ENCODE results near the gene WNT7B.

WNT7B gene

DNA sequence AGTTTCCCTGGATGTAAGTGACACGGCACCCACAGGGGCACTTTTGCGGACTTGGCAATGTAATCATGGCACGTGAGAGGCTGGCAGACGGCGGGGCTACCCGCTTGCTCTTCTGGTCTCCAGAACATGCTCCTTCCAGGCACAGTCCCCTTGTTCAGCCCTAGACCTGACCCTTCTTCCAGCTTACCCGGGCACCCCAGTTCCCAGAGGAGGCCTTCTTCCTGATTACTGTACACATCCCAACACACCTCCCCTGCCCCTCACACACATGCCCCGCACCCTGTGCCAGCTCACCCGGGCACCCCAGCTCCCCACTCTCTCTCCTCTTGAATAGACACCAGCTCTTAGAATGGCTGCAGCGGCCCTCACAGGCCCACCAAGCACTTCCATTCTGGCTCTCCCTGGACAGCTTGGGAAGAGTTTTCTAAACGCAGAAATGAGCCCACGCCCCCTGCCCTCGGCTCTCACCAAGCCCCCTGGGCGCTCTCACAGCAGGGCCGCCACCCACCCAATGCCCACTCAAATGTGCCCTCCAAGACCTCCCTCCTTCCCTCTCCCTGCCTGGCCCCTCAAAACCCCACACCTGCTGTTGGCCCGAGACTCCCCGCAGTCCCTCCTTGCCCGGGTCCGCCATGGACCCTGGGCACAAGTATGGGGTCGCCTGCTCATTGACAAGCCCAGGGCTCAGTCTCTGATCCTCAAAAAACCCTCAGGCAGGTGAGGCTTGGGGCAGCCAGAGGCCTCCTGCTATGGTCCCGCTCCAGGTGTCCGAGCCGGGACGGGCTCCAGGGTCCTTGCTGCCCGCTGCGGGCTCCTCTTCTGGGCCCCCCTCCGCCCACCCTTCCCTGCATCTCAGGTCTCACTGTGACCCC, 88.5 kb downstream of the WNT7B start:
- no peak for DNase-seq (ENCODE audit: low read depth in 2 of 2)

DNA sequence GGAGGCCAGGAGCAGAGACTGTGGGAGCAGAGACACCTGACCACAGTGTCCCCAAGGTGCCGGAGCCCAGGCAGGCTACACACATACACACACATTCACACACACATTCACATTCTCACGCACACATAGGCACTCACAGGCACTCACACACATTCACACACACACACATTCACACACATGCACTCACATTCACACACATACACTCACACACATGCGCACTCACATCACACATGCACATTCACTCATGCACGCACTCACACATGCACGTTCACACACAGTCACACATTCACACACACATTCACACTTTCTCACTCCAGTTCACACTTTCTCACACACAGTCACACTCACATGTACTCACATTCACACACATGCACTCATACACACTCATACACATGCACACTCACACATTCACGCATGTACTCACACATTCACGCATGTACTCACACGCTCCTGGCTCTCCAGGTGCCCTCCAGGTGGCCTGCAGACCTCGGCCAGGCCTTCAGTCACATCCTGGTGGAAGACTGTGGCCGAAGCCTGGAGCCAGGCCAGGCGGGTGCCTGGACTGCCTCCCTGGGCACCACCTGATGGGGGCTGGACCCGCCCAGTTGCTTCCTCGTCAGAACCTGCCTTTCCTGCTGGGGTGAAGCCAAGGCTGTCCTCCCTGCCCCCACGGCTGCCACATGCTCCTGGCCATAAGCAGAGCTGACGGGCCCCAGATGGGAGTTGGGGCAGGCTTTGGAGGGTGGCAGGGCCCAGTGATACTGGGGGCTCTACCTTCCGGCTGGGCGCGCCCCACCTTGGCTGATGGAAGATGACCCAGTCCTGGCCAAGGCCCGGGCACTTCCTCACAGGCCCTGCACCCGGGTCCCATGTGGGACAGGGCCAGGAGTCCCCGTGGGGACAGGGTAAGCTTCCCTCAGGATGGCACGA, 89.5 kb downstream of the WNT7B start:
- DNase-seq (ENCODE audit: low read depth in 2 of 2) = no peak

DNA sequence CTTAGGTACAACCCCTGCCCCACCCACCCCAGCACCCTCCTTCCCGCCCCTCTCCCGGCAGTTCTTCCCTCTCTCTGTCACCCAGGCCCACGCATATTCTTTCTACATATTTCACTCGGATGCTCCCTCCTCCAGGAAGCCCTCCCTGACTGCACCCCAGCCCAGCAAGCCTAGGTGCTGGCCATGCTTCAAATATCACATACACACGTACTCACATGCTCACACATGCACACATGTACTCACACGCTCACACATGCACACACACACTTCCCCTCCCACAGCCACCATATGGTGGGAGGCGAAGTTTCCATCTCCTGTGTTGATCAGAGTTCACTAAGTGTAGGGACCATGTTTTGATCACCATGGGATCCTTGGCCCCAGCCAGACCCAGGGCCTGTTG, 90.4 kb downstream of the WNT7B start:
- DNase-seq (ENCODE audit: low read depth in 2 of 2) = no peak

DNA sequence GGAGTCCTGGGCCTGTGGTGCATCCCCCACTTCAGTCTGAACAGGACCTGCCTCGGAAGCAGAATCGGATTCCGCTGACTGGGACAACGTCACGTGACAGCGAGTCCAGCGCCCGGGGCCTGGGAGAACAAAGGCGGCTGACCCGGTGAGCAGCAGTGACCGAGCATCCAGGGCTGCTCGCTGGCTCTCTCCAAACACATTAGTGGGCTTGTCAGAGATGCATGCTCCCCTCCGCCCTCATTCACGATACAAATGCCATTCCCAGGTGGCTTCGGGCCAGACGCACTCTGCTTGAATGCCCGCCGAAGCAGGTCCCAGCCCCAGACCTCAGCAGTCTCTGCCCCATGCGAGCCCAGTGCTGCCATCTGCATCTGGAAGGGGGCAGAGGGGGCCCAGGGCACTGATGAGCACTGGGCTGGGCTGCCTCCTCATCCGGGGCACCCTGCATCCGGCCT, 91.0 kb downstream of the WNT7B start:
- no peak for DNase-seq (ENCODE audit: low read depth in 2 of 2)

DNA sequence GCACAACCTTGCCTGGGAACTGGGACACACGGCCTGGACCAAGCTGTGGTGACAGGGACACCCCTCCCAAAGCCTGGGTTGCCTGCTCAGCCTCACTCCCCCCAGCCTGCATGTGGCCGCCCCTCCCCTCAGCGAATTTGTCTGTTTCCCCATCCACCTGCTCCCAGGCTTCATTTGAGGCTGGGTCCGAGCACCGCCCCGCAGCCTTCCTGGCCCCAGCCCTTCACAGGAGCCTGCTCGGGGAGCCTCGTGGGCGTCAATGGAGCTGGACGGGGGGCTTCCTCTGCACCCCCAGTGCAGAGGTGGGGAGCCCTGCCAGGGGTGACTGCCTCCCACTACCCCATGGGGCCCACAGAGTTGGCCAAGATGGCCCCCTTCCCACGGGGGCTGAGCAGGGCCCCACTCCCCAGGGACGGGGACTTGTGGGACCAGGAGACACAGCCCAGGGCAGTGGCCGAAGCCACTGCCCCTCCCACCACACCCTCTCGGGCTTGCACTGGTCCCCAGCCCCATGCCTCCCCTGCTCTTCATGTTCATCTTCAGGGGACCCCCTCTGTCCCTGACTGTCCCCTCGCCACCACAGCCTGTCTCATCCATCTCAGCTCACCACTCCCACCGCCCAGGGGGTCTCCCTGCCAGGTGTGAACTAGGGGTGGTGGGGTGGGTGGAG, 91.7 kb downstream of the WNT7B start:
- no peak for DNase-seq (ENCODE audit: low read depth in 2 of 2)

DNA sequence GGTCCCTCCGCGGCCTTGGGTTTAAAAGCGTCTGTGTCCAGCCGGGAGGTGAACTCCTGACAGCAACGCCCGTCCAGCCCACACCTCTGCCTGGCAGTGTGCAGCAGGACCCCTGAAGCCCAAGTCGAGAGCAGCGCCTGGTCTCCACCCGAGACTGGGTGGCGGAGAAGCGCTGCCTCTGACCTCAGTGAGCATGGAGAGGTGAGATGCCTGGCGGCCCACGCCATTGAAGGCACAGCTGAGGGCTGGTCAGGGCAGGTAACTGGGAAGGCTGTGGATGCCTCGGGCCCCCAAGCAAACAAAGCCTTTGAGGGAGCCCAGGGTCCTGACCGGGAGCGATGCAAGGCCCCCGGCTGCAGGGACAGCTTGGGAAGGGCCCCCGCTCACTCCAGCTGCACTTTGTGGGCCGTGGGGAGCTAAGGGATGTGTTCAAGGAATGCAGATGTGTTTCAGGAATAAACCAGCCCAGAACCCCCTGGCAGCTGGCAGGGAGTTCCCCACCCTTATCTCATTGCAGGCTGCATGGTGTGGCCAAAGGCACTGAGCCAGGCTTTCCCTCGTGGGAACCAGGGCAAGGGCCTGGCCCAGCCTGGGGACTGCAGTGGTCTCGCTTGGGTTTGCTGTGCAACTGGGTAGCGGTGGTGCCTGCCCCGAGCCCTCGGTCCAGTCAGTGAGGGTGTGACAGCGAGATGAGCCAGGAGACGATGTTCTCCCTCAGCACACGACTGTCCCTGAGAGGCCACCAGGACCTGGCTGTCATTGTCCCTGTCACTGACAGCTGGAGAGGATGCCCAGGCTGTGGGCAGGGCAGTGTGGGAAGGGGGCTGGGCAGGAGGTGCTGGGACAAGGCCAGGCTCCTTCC, 92.5 kb downstream of the WNT7B start:
- no peak for DNase-seq (ENCODE audit: low read depth in 2 of 2)

DNA sequence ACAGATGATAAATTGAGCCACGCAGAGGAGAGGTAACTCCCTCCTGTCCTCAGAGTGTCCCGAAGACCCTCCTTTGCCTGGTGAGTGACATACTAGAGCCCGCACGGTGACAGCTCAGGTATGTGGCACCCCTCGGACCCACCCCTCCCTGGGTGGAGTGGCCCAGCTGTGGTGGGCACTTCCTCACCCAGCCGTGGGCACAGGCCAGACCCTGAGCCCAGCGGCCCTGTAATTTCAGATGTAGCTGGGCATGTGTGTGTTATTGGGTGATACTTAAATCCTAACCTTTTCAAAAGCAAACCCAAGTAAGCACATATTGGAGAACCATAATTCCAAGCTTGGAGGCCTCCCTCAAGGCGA, 93.2 kb downstream of the WNT7B start:
- DNase-seq (ENCODE audit: low read depth in 2 of 2) = no peak

DNA sequence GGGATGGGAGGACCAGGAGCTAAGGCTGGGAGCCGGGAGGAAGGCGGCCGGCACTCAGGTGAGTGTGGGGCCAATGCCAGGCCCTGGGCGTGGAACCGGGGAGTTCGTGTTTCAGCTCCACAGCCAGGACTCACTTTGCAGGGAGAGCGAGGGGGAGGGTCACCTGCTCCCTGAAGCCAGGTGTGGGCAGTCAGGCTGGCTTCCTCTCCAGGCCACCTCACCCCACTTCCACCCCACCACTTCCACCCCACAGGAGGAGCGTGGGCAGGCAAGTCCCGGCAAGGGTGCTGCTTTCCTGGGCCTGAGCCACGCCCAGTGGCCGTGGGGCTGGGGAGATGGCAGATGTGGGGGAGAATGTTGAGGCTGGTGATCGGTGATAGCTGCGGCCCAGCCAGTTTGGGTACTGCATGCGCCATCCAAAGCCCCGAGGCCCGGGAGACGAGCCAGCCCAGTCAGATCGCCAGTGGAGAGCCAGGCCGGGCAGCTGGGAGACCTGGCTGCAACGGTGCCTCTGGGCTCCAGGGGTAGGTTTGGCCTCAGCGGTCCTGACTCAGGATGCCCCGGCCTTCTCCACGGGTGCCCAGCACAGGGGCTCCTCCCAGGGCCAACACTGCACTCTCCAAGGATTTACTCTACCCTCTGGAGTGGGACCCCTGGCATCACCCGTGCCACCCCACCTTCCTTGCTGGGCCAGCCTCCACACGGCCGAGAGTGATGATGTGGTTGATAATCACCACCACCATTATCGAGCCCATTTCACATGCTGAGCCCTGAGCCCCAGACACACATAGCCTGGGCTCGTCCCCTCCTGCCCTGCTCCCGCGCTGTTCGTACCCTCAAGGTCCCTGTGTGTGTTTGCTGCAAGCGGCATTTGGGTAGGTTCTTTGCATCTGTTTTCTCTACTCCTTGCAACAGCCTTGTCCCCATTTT, 93.8 kb downstream of the WNT7B start:
- no peak for DNase-seq (ENCODE audit: low read depth in 2 of 2)

DNA sequence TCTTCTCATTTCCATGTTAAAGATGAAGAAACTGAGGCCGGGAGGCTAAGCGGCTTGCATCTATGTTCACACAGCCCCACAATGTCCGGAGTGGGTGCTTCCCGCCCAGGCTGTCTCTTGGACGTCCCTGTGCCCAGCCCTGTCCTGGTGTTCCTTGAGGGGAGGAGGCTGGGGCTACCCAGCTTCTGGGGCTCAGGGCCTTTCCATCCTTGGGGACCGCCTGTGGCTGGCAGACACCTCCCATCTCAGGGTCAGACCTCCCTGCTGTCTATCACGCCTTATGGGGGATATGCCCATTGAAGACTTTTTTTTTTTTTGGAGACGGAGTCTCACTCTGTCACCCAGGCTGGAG, 95.5 kb downstream of the WNT7B start:
- DNase-seq (ENCODE audit: low read depth in 2 of 2) = no peak

DNA sequence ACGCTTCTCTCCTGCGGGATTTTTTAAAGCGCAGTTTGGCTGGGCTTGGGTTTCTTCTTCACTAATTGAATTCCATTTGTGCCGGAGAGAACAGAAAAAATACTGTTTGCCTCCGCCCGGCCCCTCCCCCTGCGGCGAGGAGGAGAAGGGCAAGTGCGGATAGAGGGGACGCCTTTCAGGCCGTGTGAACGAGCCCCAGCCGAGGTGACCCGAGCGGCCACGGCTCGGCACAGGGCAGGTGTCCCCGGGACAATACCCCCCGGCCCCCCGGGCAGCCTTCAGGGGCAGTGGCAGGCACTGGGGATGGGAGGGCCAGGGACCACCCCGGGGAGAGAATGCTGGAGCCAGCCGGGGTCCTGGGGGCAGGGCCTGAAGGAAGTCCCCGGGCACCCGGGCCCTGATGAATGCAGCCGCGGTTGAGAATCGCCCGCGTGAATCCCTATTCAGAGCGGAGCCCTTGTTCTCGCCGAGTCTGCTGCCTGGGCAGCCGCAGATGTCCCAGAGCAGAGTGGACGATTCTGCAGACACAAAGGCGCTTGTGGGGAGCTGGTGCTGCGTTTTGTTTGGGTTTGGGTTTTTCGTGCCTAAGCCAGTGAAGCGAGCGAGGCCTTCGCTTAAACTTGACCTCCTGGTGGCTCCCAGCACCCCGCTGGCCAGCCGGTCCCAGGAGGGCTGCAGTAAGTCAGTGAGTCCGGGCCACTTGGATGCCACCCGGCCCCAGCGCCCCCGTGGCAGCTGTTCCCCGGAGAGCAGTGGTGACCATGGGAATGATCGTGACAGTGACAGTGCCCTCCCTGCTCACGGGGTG, 96.0 kb downstream of the WNT7B start:
- DNase-seq (ENCODE audit: low read depth in 2 of 2) = no peak

DNA sequence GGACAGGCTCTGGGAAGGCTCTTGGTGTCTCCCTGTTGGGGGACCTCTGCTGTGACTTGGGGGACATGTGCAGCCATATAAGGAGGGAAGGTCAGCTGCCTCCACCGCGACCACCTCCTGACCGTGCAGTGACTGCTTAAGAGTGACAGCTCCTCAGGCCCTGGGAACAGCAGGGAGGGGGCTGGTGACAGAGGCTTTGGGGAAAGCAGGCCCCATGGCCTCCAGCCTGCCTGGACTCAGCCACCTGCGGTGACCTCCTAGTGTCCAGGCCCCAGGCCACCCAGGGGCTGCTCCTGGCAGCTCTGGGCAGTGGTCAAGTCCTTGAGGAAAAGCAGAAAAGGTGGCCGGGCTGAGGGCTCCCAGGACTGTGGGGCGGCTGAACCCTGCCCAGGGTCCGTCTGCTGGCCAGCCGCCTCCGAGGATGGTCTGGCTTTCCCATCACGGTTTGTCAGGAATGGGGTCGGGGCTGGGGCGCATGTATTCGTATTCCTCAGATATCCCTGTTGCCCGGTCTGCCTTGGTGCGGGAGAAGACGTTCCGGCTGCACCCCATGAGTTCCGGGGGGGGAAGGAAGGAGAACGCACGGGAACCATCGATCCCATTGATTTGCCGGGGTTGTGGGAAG, 96.8 kb downstream of the WNT7B start:
- DNase-seq (ENCODE audit: low read depth in 2 of 2) = no peak

DNA sequence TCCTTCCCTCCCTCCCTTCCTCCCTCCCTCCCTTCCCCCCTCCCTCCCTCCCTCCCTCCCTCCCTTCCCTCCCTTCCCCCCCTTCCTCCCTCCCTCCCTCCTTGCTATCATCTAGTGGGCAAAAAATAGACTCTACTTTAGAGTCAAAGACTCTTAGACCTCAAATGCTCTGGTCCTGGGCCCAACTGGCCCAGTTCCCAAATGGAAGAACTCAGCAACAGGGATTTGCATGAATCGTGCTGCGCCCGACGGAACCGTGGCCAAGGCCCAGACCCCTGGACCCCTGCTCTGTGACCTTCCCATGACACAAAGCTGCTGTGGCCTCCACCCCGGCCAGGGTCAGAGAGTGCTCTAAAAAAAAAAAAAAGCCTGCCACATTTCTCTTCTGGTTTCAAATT, 97.4 kb downstream of the WNT7B start:
- DNase-seq (ENCODE audit: low read depth in 2 of 2) = no peak

DNA sequence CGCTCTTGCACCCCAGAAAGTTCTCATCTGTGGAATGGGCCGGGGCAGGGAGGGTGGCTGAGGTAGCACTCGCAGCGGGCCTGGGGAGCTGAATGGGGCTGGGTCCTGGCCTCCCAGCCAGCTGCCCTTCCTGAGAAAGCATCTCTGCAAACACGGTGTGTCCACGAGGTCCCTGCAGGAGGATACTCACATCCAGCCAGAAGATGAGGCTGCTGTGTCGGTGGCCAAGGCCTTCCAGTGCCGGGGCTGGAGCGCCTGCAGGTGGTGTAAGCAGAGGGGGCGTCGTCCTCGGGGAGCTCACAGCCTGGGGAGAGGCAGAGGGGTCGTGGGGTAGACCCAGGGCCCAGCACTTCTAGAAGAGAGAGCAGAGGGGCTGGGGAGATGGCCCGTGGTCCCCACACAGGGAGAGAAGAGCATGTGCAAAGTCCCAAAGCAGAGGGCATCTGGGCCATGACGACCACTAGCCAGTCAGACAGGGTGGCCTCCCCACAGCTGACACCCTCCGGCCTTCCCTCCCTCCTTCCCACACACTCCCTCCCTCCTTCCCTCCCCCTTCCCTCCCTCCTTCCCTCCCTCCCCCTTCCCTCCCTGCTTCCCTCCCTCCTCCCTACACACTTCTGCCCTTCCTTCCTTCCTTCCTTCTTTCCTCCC, 97.9 kb downstream of the WNT7B start:
- DNase-seq (ENCODE audit: low read depth in 2 of 2) = no peak

DNA sequence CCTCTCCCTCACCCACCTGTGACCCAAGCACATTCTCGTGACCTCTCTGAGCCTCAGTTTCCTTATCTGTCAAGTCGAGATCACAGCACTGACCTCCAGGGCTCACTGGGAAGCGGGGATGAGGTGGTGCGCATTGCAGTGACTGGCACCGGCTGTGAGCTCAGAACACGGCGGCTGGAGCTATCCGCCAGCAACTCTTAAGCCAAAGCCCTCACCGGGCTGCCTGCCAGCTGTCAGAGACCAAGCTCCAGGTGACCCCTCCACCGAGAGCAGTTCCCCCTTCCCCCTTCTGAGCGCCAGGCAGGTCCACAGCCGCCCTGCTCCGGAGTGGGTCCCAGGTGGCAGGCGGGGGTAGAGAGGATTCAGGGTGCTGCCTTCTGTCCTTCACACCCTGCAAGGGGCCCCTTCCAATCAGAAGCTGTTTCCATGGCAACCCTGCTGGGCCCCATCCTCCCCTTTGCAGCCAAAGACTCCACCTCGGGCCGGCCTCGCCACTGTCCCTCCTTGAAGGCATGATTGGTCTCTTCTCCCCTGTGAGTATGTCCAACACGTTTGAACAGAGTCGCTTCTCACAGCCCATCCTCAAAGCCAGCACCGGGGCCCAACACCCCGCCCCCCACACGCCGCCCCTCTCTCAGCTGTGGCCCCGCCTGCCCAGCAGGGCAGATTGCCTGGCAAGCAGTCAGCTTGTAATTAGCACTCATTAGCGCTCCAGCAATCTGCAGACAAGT, 98.7 kb downstream of the WNT7B start:
- DNase-seq (ENCODE audit: low read depth in 2 of 2) = no peak

DNA sequence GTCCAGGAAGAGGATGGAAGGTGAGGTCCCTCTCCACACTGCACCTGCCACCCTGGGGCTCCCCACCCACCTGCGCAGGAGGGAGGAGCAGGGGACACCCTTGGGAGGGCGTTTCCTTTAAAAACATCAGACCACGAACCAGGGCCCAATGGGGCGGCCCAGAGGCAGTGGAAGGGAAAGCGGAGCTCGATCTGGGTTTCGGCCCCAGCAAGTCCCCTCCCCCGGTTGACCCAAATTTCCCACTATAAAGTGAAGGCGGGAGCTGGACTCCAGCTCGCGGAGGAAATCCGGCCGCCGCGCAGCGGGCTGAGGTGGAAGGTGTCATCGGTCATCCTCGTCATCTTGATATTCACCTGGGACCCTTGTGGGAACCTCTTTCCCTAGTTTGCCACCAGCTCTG, 99.3 kb downstream of the WNT7B start:
- no peak for DNase-seq (ENCODE audit: low read depth in 2 of 2)

DNA sequence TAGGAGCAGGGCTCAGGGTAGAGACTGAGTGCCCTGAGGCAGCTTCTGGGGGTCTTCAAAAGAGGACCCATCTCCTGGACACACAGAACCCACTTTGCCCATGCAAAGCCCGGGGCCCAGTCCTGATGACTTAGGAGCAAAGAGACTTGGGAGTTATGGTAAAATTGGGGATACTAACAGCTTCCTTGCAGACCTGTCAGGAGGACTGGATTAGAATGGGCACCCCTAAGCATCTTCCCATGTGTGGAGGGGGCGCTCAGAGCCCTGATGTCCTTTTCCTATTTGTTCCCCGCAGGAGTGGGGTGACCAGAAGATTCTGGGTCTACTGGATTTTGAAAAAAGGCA, 100.0 kb downstream of the WNT7B start:
- no peak for DNase-seq (ENCODE audit: low read depth in 2 of 2)

DNA sequence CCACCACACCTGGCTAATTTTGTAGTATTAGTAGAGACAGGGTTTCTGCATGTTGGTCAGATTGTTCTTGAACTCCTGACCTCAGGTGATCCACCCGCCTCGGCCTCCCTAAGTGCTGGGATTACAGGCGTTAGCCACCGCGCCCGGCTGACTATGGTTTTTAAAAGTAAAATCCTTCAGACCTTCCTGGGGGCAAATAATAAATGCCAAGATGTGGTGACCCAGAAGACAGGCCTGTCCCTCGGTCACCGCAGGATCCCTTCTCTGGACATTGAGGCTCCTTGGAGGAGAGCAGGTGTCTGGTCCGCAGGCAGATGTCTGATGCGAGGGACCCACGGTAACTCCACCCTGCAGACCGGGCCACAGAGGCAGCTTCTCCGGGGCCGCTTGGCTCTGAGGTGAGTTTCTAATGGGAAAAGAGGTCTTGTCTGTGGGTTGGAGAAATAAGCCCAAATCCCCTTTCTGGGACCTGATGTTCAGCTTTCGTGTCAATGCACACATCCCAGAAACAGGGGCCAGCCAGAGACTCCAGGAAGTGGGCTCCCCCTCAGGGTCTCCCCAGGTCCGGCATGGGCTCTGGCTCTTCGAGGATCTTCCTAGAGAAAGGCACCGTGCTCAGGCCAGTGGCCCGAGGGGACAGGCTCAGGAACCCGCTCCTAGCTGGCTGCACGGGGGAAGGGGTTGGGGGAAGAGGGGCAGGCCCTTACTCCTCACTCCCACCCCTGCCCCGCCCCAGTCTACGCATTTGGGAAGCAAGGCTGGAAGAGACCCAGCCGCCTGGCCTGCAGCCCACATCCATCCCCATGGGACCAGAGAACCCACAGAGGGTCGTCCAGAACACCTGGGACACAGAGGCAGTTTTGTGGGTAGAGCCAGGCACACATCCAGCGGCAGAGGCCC, 100.6 kb downstream of the WNT7B start:
- DNase-seq (ENCODE audit: low read depth in 2 of 2) = no peak
